ENCODE results near the gene CFAP77. TPM values are rescaled to one million over a fixed set of nuclear protein-coding genes. Genes with fewer than 3 reads are reported as not detected.

CFAP77 gene
- total and polyA plus RNA-seq, 10 of the 15 experiments (the other 5 are each of a cell fraction or from before 2014, with no cell fraction given), result 0.33 TPM; not detected in 9

DNA sequence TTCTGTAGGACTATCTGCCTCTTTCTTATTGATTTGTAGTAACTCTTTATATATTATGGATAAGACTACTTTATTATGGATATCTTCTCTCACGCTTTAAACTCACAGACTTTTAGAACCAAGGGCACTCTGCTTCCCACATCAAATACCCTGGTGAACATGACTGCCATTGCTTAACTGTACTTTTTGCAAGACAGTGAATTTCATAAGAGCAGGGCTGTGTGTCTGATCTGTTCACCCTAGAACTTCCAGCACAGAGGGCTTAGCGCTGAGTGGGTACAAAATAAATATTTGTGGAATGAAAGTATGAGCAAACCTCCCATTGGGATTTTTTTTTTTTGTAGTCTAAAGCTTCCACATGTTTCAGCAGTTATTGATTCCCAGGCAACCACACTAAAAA is 84.8 kb downstream of the CFAP77 start:
- no peak overlapping the region for H3K9ac ChIP-seq (ENCODE audit: control insufficient read depth, insufficient read depth, low read length)
- H4K20me1 ChIP-seq (ENCODE audit: control insufficient read depth, insufficient read depth), result no peaks in the 10 kb centered on the region
- no peak overlapping the region for H3K4me2 ChIP-seq (ENCODE audit: control insufficient read depth, insufficient read depth)
- no peaks in the 10 kb centered on the region for H3K4me1 ChIP-seq (ENCODE audit: control insufficient read depth, insufficient read depth, low read length)
- no peak for DNase-seq (ENCODE audit: low read depth, low spot score)
- POLR2A ChIA-PET, result no interaction called here
- CTCF ChIA-PET, result no interaction called here
- no peak overlapping the region for H3K4me3 ChIP-seq
- no peaks in the 10 kb centered on the region for H3K79me2 ChIP-seq (ENCODE audit: control insufficient read depth, insufficient read depth, low read length)
- H3K27me3 ChIP-seq (replicated peaks in 1 of 2; ENCODE audit: control insufficient read depth in 2 of 2, insufficient read depth in 2 of 2, low read length in 1 of 2), result peaks cover 0 to 4% of the 10 kb centered on the region in 2 experiments; a peak in 2 of 4 replicates
- no peak overlapping the region for H3K27ac ChIP-seq (ENCODE audit: control insufficient read depth, insufficient read depth)
- no peak for TF ChIP-seq HDAC2 (IDR thresholded peaks at IDR 0.05)
- no peaks in the 10 kb centered on the region; the same call in 2 of the 3 replicates for H3K9me3 ChIP-seq (replicated peaks; ENCODE audit: control insufficient read depth, insufficient read depth, low read length)
- no peak for ATAC-seq
- RAD21 ChIA-PET (ENCODE audit: unreplicated experiment), result no interaction called here
- intact Hi-C loops (cut with micrococcal nuclease; ENCODE audit: unreplicated experiment), result no loop called here
- no TSS peak for BruUV-seq (replicated peaks)
- no peak overlapping the region for H2AFZ ChIP-seq (ENCODE audit: control insufficient read depth, low read depth, low read length)
- FAIRE-seq, result no peak
- no peaks in the 10 kb centered on the region for H3K36me3 ChIP-seq (ENCODE audit: control insufficient read depth in 2 of 2, insufficient read depth in 2 of 2, low read length in 1 of 2)
- 13% methylated on average over 2 of the region's 2 CpGs for WGBS (ENCODE audit: insufficient coverage, insufficient replicate concordance, low lambda C conversion rate, missing lambda C conversion rate)
- in situ Hi-C loops (cut with MboI), result no loop called here
- SMC1A ChIA-PET (ENCODE audit: uncharacterized antibody, unreplicated experiment), result no interaction called here

DNA sequence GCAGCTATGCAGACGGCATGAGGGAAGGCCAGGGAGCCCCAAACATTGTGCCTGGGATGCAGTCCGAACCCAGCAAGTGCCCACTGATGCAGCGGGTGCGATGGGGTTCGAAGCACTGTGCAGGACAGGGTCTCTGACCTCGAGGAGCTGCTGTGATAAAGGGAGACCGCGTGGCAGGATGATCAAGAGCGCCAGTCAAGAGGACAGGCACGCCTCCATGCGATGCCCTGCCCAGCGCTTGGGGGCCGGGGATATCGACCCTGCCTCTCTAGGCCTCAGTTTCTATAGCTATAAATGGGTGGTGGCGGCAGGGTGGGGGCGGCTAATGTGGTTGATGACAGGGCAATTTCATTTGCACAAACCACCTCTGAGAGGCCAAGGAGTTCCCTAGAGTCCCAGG is 87.7 kb downstream of the CFAP77 start:
- ChIA-PET CTCF (interaction anchor here (0.8 kb wide), 1 partner anchor 13 kb away, joined by 3 read pairs; no protein-coding TSS in a partner anchor), RAD21 (ENCODE audit: unreplicated experiment) (no interaction called here), SMC1A (ENCODE audit: uncharacterized antibody, unreplicated experiment) (no interaction called here), POLR2A (no interaction called here)
- Histone ChIP-seq H3K27me3 (replicated peaks in 1 of 2; ENCODE audit: control insufficient read depth in 2 of 2, insufficient read depth in 2 of 2, low read length in 1 of 2) (no peaks in the 10 kb centered on the region; a peak in 1 of 4 replicates), H4K20me1 (ENCODE audit: control insufficient read depth, insufficient read depth) (no peaks in the 10 kb centered on the region; the same call in 1 of the 2 replicates), H3K9ac (ENCODE audit: control insufficient read depth, insufficient read depth, low read length) (no peak overlapping the region), H3K4me2 (ENCODE audit: control insufficient read depth, insufficient read depth) (no peak overlapping the region), H3K27ac (ENCODE audit: control insufficient read depth, insufficient read depth) (no peak overlapping the region), H3K36me3 (ENCODE audit: control insufficient read depth in 2 of 2, insufficient read depth in 2 of 2, low read length in 1 of 2) (no peaks in the 10 kb centered on the region), H3K4me1 (ENCODE audit: control insufficient read depth, insufficient read depth, low read length) (no peaks in the 10 kb centered on the region), H3K79me2 (ENCODE audit: control insufficient read depth, insufficient read depth, low read length) (no peaks in the 10 kb centered on the region), H3K4me3 (no peak overlapping the region), H3K9me3 (replicated peaks; ENCODE audit: control insufficient read depth, insufficient read depth, low read length) (no peaks in the 10 kb centered on the region; the same call in 2 of the 3 replicates), H2AFZ (ENCODE audit: control insufficient read depth, low read depth, low read length) (no peak overlapping the region)
- ATAC-seq, result no peak
- TF ChIP-seq CBX5 (IDR thresholded peaks at IDR 0.05; ENCODE audit: low read depth), result no peak
- intact Hi-C loops (cut with micrococcal nuclease; ENCODE audit: unreplicated experiment), result no loop called here
- FAIRE-seq, result no peak
- in situ Hi-C loops (cut with MboI), result no loop called here
- no peak for DNase-seq (ENCODE audit: low read depth, low spot score)
- BruUV-seq (replicated peaks), result no TSS peak
- WGBS (ENCODE audit: insufficient coverage, insufficient replicate concordance, low lambda C conversion rate, missing lambda C conversion rate), result 29% methylated on average over 16 of the region's 16 CpGs
